Muscle of leg (tissue), 11 donors: ENCODE results near the gene NFIA. TPM values are rescaled to one million over a fixed set of nuclear protein-coding genes. Genes with fewer than 3 reads are reported as not detected.
A peak's percentile ranks its signal among the peaks of the same experiment; 100 is the strongest.

ENCODE experiments used
- DNase-seq: peaks from one replicate; pipeline ENCODE4 v3.0.0; 2013
- H3K27ac ChIP-seq: one replicate; pipeline ENCODE4 v1.5.1; 2013; ENCODE audit warnings: mild to moderate bottlenecking, low read length, control low read depth
- H3K27me3 ChIP-seq: one replicate; pipeline ENCODE4 v1.6.1; 2013; ENCODE audit warnings: low read length; ENCODE audit not compliant: control insufficient read depth, insufficient read depth
- H3K36me3 ChIP-seq: one replicate; pipeline ENCODE4 v1.6.1; 2013; ENCODE audit warnings: low read length; ENCODE audit not compliant: control insufficient read depth, insufficient read depth
- H3K4me1 ChIP-seq: one replicate; pipeline ENCODE4 v1.6.1; 2013; ENCODE audit warnings: low read length; ENCODE audit not compliant: control insufficient read depth, insufficient read depth
- H3K4me3 ChIP-seq: one replicate; pipeline ENCODE4 v1.5.1; 2013; ENCODE audit warnings: low read length, control low read depth
- H3K9me3 ChIP-seq: replicated peaks from 2 replicates; pipeline ENCODE4 v1.6.1; 2013; ENCODE audit warnings: low read depth, low read length; ENCODE audit not compliant: control insufficient read depth
- WGBS: methylation state at CpG from one replicate; pipeline ENCODE4 v1.1.5; 2013; ENCODE audit warnings: missing lambda C conversion rate; ENCODE audit not compliant: insufficient coverage; 5-methylcytosine and 5-hydroxymethylcytosine counted together
- polyA plus RNA-seq, 8 donors: library from polyadenylated mRNA; unstranded; fragments of 120-200 nt; gene quantifications; one replicate each; pipeline versions ENCODE4 v1.2.1 to v1.2.3, GENCODE V29; 2013; ENCODE audit warnings: inconsistent platforms in 1 of 8, low replicate concordance in 1 of 8; ENCODE audit not compliant: insufficient read length in 8 of 8, insufficient read depth in 1 of 8
- total RNA-seq: library from RNA; stranded (reverse); fragments of 120-200 nt; gene quantifications from one replicate; pipeline ENCODE4 v1.2.4, GENCODE V29; 2013

Gene NFIA
- total and polyA plus RNA-seq, 9 donors: 21.6 to 41.0 (median 29.7) TPM

GRCh38 chr1:61392409-61393242, 310.3 kb downstream of the NFIA start:
- DNase-seq: no peak
- 77% methylated on average over 5 of the region's 11 CpGs for WGBS

DNA sequence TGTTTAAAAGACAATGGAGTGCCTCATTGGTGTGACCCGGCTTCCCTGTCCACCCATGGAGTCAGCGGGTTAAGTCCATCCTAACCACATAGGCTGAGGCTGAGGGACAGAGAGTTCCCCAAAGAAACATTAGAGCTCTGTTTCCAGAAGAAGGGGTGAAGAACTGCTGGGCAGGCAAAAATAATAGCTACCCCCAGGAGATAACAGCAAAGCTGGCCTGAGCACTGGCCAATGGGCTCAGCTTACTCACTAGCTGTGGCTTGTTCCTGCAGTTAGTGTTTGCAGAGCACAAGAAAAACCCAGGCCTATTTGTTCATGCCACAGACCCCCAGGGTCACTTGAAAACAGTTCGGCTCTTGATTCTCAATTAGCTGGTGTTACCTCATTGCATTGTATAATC, 311.2 kb downstream of the NFIA start:
- Histone ChIP-seq H3K9me3 (peaks cover 9% of the 10 kb centered on the region), H3K36me3 (peaks cover 18% of the 10 kb centered on the region), H3K27ac (peak overlapping the region; percentile 22), H3K4me3 (no peak overlapping the region), H3K27me3 (no peaks in the 10 kb centered on the region), H3K4me1 (peaks cover 21% of the 10 kb centered on the region)
- 83% methylated on average over 1 of the region's 3 CpGs for WGBS
- no peak for DNase-seq

More at GRCh38 chr1:61392409-61393242, 310.3 kb downstream of the NFIA start:
- H3K36me3 ChIP-seq: peaks cover 18% of the 10 kb centered on the region
- no peak overlapping the region for H3K4me3 ChIP-seq
- H3K4me1 ChIP-seq: peaks cover 16% of the 10 kb centered on the region
- no peak overlapping the region for H3K27ac ChIP-seq
- H3K9me3 ChIP-seq: peaks cover 11% of the 10 kb centered on the region
- no peaks in the 10 kb centered on the region for H3K27me3 ChIP-seq

- Histone ChIP-seq H3K36me3 (peaks cover 8% of the 10 kb centered on the region), H3K4me3 (no peak overlapping the region), H3K4me1 (peaks cover 25% of the 10 kb centered on the region), H3K27ac (peak overlapping the region; percentile 65), H3K27me3 (no peaks in the 10 kb centered on the region), H3K9me3 (no peaks in the 10 kb centered on the region)
- WGBS: no CpG with 5 or more reads among the region's 6 CpGs
- peak; percentile 83 for DNase-seq
Measured at GRCh38 chr1:61395146-61395800, 312.9 kb downstream of the NFIA start.

DNA sequence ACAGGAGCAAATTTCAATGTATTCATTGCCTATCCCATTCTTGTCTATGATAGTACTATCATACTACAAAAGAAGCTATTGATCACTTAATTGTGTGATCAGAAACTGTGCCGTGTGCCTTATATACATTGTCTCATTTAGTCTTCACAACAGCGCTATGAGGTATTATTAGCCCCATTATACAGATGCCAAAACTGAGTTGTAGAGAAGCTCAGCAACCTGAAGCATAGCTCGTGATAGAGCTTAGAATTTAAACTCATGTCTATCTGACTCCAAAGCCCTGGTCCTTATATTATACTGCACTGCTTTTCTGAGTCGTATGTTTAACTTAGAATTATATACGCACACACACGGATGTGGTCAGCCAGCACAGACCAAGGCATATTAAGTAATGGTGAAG, 315.1 kb downstream of the NFIA start:
- DNase-seq: no peak
- H3K27me3 ChIP-seq: no peaks in the 10 kb centered on the region
- no peaks in the 10 kb centered on the region for H3K9me3 ChIP-seq
- 51% methylated on average over 2 of the region's 6 CpGs for WGBS
- H3K36me3 ChIP-seq: peaks cover 3% of the 10 kb centered on the region
- no peak overlapping the region for H3K4me3 ChIP-seq
- peak overlapping the region; percentile 80 for H3K27ac ChIP-seq
- H3K4me1 ChIP-seq: peaks cover 24% of the 10 kb centered on the region

DNA sequence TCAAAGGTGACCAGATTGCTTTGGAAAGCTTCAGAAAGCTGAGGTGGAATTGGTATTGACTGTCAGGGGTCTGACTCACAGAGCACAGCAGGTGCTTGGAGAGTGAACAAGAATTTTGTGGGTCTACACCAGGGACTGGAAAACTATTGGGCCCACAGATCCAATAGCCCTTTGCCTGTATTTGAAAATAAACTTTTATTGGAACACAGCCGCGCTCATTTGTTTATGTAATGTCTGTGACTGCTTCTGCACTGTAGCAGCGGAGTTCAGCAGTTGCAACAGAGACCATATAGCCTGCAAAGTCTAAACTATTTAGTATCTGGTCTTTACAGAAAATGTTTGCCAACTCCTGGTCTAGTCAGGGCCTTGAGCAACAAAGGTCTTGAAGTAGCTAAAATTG, 315.6 kb downstream of the NFIA start:
- Histone ChIP-seq H3K9me3 (no peaks in the 10 kb centered on the region), H3K4me1 (peaks cover 20% of the 10 kb centered on the region), H3K36me3 (peaks cover 3% of the 10 kb centered on the region), H3K27ac (peak overlapping the region; percentile 80), H3K27me3 (no peaks in the 10 kb centered on the region), H3K4me3 (no peak overlapping the region)
- no CpG with 5 or more reads among the region's 3 CpGs for WGBS
- DNase-seq: peak; percentile 93

DNA sequence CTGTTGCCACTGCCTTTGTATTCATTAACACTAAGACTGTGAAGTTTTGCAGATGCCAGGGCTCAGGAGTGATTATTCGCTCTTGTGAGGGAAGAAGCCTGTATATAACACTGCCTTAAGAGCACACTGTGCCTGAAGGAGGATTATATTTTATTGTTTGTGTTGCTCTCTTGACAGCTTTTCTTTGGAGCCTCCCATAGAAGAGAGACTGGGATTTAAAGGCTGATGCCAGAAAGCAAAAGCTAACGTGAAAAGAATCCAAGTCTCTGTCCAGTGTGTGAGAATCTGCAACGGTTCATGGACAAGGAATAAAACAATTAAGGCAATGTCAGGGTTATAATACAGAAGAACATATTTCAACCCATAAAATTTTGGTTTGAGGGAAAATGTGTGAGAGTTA, 316.8 kb downstream of the NFIA start:
- no peaks in the 10 kb centered on the region for H3K27me3 ChIP-seq
- no peaks in the 10 kb centered on the region for H3K36me3 ChIP-seq
- H3K27ac ChIP-seq: peak overlapping the region; percentile 80
- peaks cover 20% of the 10 kb centered on the region for H3K4me1 ChIP-seq
- no CpG with 5 or more reads among the region's 3 CpGs for WGBS
- H3K9me3 ChIP-seq: no peaks in the 10 kb centered on the region
- no peak overlapping the region for H3K4me3 ChIP-seq
- DNase-seq: peak; percentile 94

GRCh38 chr1:61400131-61400770, 317.9 kb downstream of the NFIA start:
- Histone ChIP-seq H3K9me3 (no peaks in the 10 kb centered on the region), H3K27ac (peak overlapping the region; percentile 80), H3K4me3 (no peak overlapping the region), H3K4me1 (peaks cover 16% of the 10 kb centered on the region), H3K27me3 (no peaks in the 10 kb centered on the region), H3K36me3 (peaks cover 4% of the 10 kb centered on the region)
- DNase-seq: no peak
- WGBS: no CpG with 5 or more reads among the region's 5 CpGs

GRCh38 chr1:61400997-61401396, 318.6 kb downstream of the NFIA start:
- 64% methylated on average over 2 of the region's 3 CpGs for WGBS
- H3K27ac ChIP-seq: peak overlapping the region; percentile 80

GRCh38 chr1:61403679-61404596, 321.6 kb downstream of the NFIA start:
- Histone ChIP-seq H3K27ac (no peak overlapping the region), H3K4me1 (peaks cover 7% of the 10 kb centered on the region), H3K27me3 (no peaks in the 10 kb centered on the region), H3K9me3 (no peaks in the 10 kb centered on the region), H3K36me3 (peaks cover 34% of the 10 kb centered on the region), H3K4me3 (no peak overlapping the region)
- DNase-seq: peak; percentile 59
- 46% methylated on average over 4 of the region's 12 CpGs for WGBS

More at GRCh38 chr1:61400997-61401396, 318.6 kb downstream of the NFIA start:
- Histone ChIP-seq H3K27me3 (no peaks in the 10 kb centered on the region), H3K4me1 (peaks cover 16% of the 10 kb centered on the region), H3K9me3 (no peaks in the 10 kb centered on the region), H3K36me3 (peaks cover 6% of the 10 kb centered on the region), H3K4me3 (no peak overlapping the region)
- DNase-seq: no peak
